Transverse colon (tissue), 4 donors: ENCODE data around the gene DPM2. TPM values are rescaled to one million over a fixed set of nuclear protein-coding genes. Genes with fewer than 3 reads are reported as not detected.

Experiments
- DNase-seq: peaks from one replicate; pipeline ENCODE4 v3.0.0-alpha.2; 2019
- H3K27ac ChIP-seq, 4 donors: fragments of 200-600 bp; sonication (generic); 2 replicates each; pipeline ENCODE4 v1.5.1; 2016 to 2018; ENCODE audit warnings: inconsistent platforms in 4 of 4
- H3K27me3 ChIP-seq: fragments of 200-600 bp; sonication (generic); 2 replicates; pipeline ENCODE4 v1.5.1; 2017; ENCODE audit warnings: inconsistent platforms
- H3K36me3 ChIP-seq, 4 donors: fragments of 200-600 bp; sonication (generic); 2 replicates each; pipeline ENCODE4 v1.5.1; 2017 to 2019; ENCODE audit warnings: inconsistent platforms in 4 of 4
- H3K4me1 ChIP-seq, 4 donors: fragments of 200-600 bp; sonication (generic); 2 replicates each; pipeline ENCODE4 v1.5.1; 2017 to 2020; ENCODE audit warnings: inconsistent platforms in 4 of 4
- H3K4me3 ChIP-seq, 4 donors: fragments of 200-600 bp; sonication (generic); 1 replicate in 1 of 4; 2 replicates in 3 of 4; pipeline versions ENCODE4 v1.5.1 to v1.6.1; 2017 to 2019; ENCODE audit warnings: inconsistent platforms in 4 of 4
- H3K9me3 ChIP-seq, 2 donors: fragments of 200-600 bp; sonication (generic); 2 replicates each; pipeline ENCODE4 v1.5.1; 2017 to 2019; ENCODE audit warnings: inconsistent platforms in 2 of 2
- CTCF ChIP-seq, 5 experiments: fragments of 200-600 bp in 3 of 5; fragments of 450-650 bp in 2 of 5; sonication (generic) in 3 of 5; IDR thresholded peaks; 1 replicate in 2 of 5; 2 replicates in 3 of 5; pipeline ENCODE4 v1.5.1; 2016 to 2017; ENCODE audit warnings: antibody characterized with exemption in 5 of 5, inconsistent platforms in 3 of 5, mild to moderate bottlenecking in 2 of 5, moderate library complexity in 1 of 5
- EP300 ChIP-seq: sonication (generic); formaldehyde crosslinking; IDR thresholded peaks from one replicate; pipeline ENCODE4 v1.6.1; 2017; ENCODE audit warnings: antibody characterized with exemption, low read depth
- POLR2A ChIP-seq: fragments of 450-650 bp; IDR thresholded peaks from one replicate; pipeline ENCODE4 v1.6.1; 2016; ENCODE audit warnings: antibody characterized with exemption, mild to moderate bottlenecking, moderate library complexity
- POLR2AphosphoS5 ChIP-seq, 3 donors: sonication (generic); formaldehyde crosslinking; IDR thresholded peaks; one replicate each; pipeline ENCODE4 v1.6.1; 2016; ENCODE audit warnings: antibody characterized with exemption in 3 of 3
- WGBS, 2 donors: methylation state at CpG; one replicate each; pipeline ENCODE4 v1.1.5; 2018; ENCODE audit warnings: low coverage in 1 of 2; 5-methylcytosine and 5-hydroxymethylcytosine counted together
- in situ Hi-C, 4 donors: fragments of 200-750 bp; cut with MboI; loops; one replicate each; pipeline versions ENCODE4 v1.15.0 to v1.15.1; 2017; ENCODE audit warnings: low sequenced_read_pairs in 3 of 4, low pct_ligation_motif_present in 1 of 4, low pct_unique_long_range_greater_than_20kb in 1 of 4
- intact Hi-C: fragments of 100-400 bp; cut with DNase I; formaldehyde crosslinking; loops from one replicate; pipeline ENCODE4 v1.15.1; 2023; ENCODE audit warnings: low total_unique reads
- total RNA-seq, 4 donors: library from RNA; depleted of rRNA; stranded (reverse); fragments of >200 nt; gene quantifications; one replicate each; pipeline ENCODE4 v1.1.0, GENCODE V29; 2016

DPM2 gene
- total RNA-seq, 4 donors from 2014 or later, result 20.6 to 249 (median 26.3) TPM

DNA sequence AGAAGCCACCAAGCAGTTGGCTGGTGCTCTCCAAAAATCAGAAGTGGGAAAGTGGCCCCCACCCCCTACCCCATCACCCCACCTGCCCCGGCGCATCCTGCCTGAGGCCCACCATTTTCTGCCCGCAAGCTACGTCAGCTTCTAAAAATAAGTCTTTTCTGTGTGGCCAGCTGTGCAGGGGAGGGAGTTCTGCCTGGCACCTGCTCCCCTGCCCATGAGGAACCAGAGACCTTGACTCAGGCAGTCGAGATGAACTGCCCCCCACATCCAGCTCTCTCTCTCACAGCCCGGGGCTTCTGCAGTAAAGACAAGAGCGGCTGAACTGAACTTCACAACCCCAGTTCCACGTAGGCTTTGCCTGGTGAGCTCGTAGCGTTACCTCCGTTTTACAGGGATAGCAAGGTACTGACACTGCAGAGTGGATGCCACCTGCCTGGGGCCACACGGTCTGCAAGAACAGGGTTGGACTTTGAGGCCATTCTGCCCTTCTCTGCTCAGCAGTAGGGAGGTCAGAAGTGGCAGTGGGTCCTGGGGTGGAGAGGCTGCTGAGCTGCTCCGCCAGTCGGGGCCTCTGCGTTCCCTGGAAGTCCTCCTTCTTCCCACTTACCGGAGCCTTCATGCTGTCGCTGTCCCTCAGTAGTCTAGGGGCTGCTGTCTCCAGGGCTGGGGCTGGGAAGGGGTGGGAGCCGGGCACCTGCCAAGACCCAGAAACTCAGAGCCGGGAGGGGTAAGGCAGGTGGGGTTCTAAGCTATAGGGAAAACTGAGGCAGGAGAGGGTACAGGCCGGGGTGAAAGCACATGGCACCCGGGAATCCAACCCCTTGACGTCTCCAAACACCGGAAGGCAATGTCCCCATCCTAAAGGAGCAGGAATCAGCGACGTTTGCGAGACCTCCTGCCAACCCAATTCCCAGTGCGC, 21.6 kb downstream of the DPM2 start:
- intact Hi-C loops, result no loop called here
- DNase-seq, result peak; percentile 64
- Histone ChIP-seq H3K4me3 (peak overlapping the region; percentile 42 to 54 (median 53)), H3K27me3 (no peaks in the 10 kb centered on the region), H3K36me3 (no peaks in the 10 kb centered on the region), H3K27ac (peak overlapping the region; percentile 58 to 84 (median 71)), H3K4me1 (peaks cover 28 to 70% (median 56%) of the 10 kb centered on the region in 4 donors), H3K9me3 (no peaks in the 10 kb centered on the region)
- 0 to 35% methylated on average over 2 to 26 of the region's 27 CpGs for WGBS, 2 donors
- TF ChIP-seq POLR2AphosphoS5 (IDR thresholded peaks at IDR 0.05) (peak in 1 of 3 donors; percentile 37), CTCF (IDR thresholded peaks at IDR 0.05) (no peak), POLR2A (peak; percentile 37), EP300 (no peak)
- in situ Hi-C loops, result loop anchor here in 3 of 4 donors (25.0 kb wide), 2 partner anchors 129 to 329 kb away; partner anchors contain the start of genes CDK9 (in 1 of the 3) and SH2D3C (in 1 of the 3)

DNA sequence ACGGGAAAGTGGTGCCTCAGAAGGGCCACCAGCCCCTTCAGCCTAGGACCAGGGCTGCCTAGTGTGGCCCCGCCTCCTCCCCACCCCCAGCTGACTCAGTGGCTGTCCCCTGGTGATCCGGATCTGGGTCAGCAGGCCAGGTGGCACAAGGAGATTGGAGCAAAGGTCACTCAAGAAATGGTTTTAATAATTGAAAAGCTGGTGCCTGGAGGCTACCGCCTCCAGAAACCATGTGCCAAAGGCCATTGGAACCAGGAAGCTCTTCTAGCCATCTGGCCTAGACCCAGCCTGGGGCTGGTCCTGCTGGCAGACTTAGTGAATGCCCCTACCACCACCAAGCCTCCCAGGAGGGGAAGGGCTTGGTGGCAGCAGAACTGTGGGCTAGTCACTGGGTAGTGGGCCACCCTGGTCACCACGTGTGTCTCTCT, 22.3 kb downstream of the DPM2 start:
- Histone ChIP-seq H3K36me3 (no peaks in the 10 kb centered on the region), H3K4me1 (peaks cover 31 to 78% (median 58%) of the 10 kb centered on the region in 4 donors), H3K27ac (peak overlapping the region; percentile 58 to 84 (median 71)), H3K4me3 (peak overlapping the region in 1 of 4 donors; percentile 54), H3K9me3 (no peaks in the 10 kb centered on the region), H3K27me3 (no peaks in the 10 kb centered on the region)
- TF ChIP-seq CTCF (IDR thresholded peaks at IDR 0.05), result no peak
- peak in 1 of 3 donors; percentile 4 for TF ChIP-seq POLR2AphosphoS5 (IDR thresholded peaks at IDR 0.05)
- in situ Hi-C loops (loop anchor here in 3 of 4 donors (25.0 kb wide), 2 partner anchors 128 to 328 kb away; partner anchors contain the start of genes CDK9 (in 1 of the 3) and SH2D3C (in 1 of the 3)), intact Hi-C loops (no loop called here)
- peak; percentile 68 for DNase-seq
- 46% methylated on average over 5 of the region's 5 CpGs; no CpG with 5 or more reads in 1 of the 2 donors for WGBS, 2 donors

GRCh38 chr9:127913682-127914081, 24.0 kb downstream of the DPM2 start:
- intact Hi-C loops (no loop called here), in situ Hi-C loops (loop anchor here in 3 of 4 donors (25.0 kb wide), 2 partner anchors 126 to 326 kb away; partner anchors contain the start of genes CDK9 (in 1 of the 3) and SH2D3C (in 1 of the 3))
- Histone ChIP-seq H3K27me3 (no peaks in the 10 kb centered on the region), H3K4me3 (no peak overlapping the region), H3K9me3 (no peaks in the 10 kb centered on the region), H3K36me3 (no peaks in the 10 kb centered on the region), H3K27ac (peak overlapping the region; percentile 58 to 73 (median 70)), H3K4me1 (peaks cover 32 to 66% (median 50%) of the 10 kb centered on the region in 4 donors)
- no peak for TF ChIP-seq POLR2AphosphoS5 (IDR thresholded peaks at IDR 0.05)
- TF ChIP-seq CTCF (IDR thresholded peaks at IDR 0.05), result no peak
- no peak for TF ChIP-seq EP300
- TF ChIP-seq POLR2A, result no peak
- WGBS, 2 donors, result 60 to 86% methylated on average over 1 to 11 of the region's 11 CpGs
- DNase-seq, result peak; percentile 55

DNA sequence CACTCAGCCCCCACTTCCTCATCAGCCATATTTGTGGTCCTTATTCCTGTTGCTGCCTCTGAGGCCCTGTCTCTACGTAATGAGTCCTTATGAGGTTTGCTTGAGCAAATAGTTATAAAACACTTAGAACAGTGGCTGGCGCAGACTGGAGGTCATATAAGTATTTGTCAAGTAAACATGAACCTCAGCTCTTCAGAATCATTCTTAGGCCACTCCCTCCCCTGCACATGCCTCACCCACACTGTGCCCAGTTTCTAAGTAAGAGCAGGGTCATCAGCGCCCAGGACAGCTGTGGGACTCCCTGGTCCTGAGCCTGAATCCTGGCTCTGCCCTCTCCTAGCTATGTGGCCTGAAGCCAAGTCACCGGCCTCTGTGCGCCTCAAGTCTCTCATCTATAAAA, 24.8 kb downstream of the DPM2 start:
- intact Hi-C loops, result no loop called here
- DNase-seq, result peak; percentile 86
- Histone ChIP-seq H3K27ac (peak overlapping the region; percentile 58 to 73 (median 70)), H3K27me3 (no peaks in the 10 kb centered on the region), H3K9me3 (no peaks in the 10 kb centered on the region), H3K36me3 (no peaks in the 10 kb centered on the region), H3K4me3 (no peak overlapping the region), H3K4me1 (peaks cover 32 to 58% (median 47%) of the 10 kb centered on the region in 4 donors)
- 57% methylated on average over 5 of the region's 5 CpGs; no CpG with 5 or more reads in 1 of the 2 donors for whole genome bisulfite sequencing, 2 donors
- no peak for TF ChIP-seq CTCF (IDR thresholded peaks at IDR 0.05)
- TF ChIP-seq EP300, result no peak
- no peak for TF ChIP-seq POLR2AphosphoS5 (IDR thresholded peaks at IDR 0.05)
- TF ChIP-seq POLR2A, result no peak
- in situ Hi-C loops, result loop anchor here in 3 of 4 donors (25.0 kb wide), 2 partner anchors 126 to 326 kb away; partner anchors contain the start of genes CDK9 (in 1 of the 3) and SH2D3C (in 1 of the 3)
